NCI-H69 (cell line): Measurements from ENCODE around the gene MAP3K12.
"Not testable (repeated sequence)": the region's sequence is repeated elsewhere in the genome, so short reads cannot be mapped to it uniquely, and the experiment has no call there.

Source experiments
- DNase-seq: peaks from one replicate; lab custom pipeline; 2025; lab: John Stamatoyannopoulos, UW

The MAP3K12 gene

GRCh38 chr12:53468282-53468681 lies 31.0 kb downstream of the MAP3K12 start:
- DNase-seq, result no peak

GRCh38 chr12:53467880-53468279 lies 31.4 kb downstream of the MAP3K12 start:
- DNase-seq, result no peak

- DNase-seq, result no peak
Observed at GRCh38 chr12:53467082-53467481, 32.2 kb downstream of the MAP3K12 start.

- DNase-seq, result peak; percentile 46
Observed at GRCh38 chr12:53466640-53467039, 32.6 kb downstream of the MAP3K12 start.

- DNase-seq, result no peak
Observed at GRCh38 chr12:53465679-53466078, 33.6 kb downstream of the MAP3K12 start.

- no peak for DNase-seq
Observed at GRCh38 chr12:53464685-53465418, 34.4 kb downstream of the MAP3K12 start.

- no peak for DNase-seq
Observed at GRCh38 chr12:53463802-53464560, 35.3 kb downstream of the MAP3K12 start.

GRCh38 chr12:53462935-53463334 lies 36.3 kb downstream of the MAP3K12 start:
- no peak for DNase-seq

GRCh38 chr12:53461591-53461990 lies 37.7 kb downstream of the MAP3K12 start:
- DNase-seq, result no peak

- DNase-seq, result no peak
Observed at GRCh38 chr12:53461059-53461458, 38.2 kb downstream of the MAP3K12 start.

GRCh38 chr12:53459097-53459496 lies 40.2 kb downstream of the MAP3K12 start:
- DNase-seq, result no peak

- DNase-seq, result no peak
Observed at GRCh38 chr12:53456654-53457366, 42.4 kb downstream of the MAP3K12 start.

- peak; percentile 20 for DNase-seq
Observed at GRCh38 chr12:53454707-53455106, 44.6 kb downstream of the MAP3K12 start.

- no peak for DNase-seq
Observed at GRCh38 chr12:53453953-53454640, 45.2 kb downstream of the MAP3K12 start.

GRCh38 chr12:53452159-53453077 lies 46.8 kb downstream of the MAP3K12 start:
- peak; percentile 98 for DNase-seq

- peak; percentile 100 for DNase-seq
Observed at GRCh38 chr12:53451661-53452158, 47.5 kb downstream of the MAP3K12 start, which contains the start of gene PCBP2. TSS of gene PCBP2 (plus strand) at chr12:53452102. CDS start at chr12:53454801, 2,699 bp downstream.

- DNase-seq, result no peak
Observed at GRCh38 chr12:53450936-53451335, 48.3 kb downstream of the MAP3K12 start.

- DNase-seq, result not testable (repeated sequence)
Observed at GRCh38 chr12:53444593-53445325, 54.5 kb downstream of the MAP3K12 start.

- DNase-seq, result no peak
Observed at GRCh38 chr12:53443955-53444354, 55.3 kb downstream of the MAP3K12 start.
